Heart right ventricle (tissue), 16 donors: ENCODE results near the gene ZC3H7A. TPM values are rescaled to one million over a fixed set of nuclear protein-coding genes. Genes with fewer than 3 reads are reported as not detected.
A peak's percentile ranks its signal among the peaks of the same experiment; 100 is the strongest.

Experiments used
- ATAC-seq, 8 donors: fragments of 200-7000 bp; cut with Tn5 transposase; one replicate each; pipeline ENCODE4 v1.9.1; 2020; ENCODE audit warnings: mild to moderate bottlenecking in 8 of 8, moderate library complexity in 8 of 8, moderate number of reproducible peaks in 1 of 8
- DNase-seq, 2 donors: peaks; one replicate each; pipeline ENCODE4 v3.0.0-alpha.2; 2020
- H3K27ac ChIP-seq, 10 donors: fragments of 200-600 bp; sonication (generic) in 2 of 10; one replicate each; pipeline versions ENCODE4 v1.5.0 to v1.8.0; 2020 to 2022; ENCODE audit warnings: mild to moderate bottlenecking in 3 of 10
- H3K27me3 ChIP-seq, 7 donors: fragments of 200-600 bp; one replicate each; pipeline ENCODE4 v1.8.0; 2021 to 2022; ENCODE audit warnings: mild to moderate bottlenecking in 2 of 7
- H3K36me3 ChIP-seq, 9 donors: fragments of 200-600 bp; sonication (generic) in 1 of 9; one replicate each; pipeline versions ENCODE4 v1.5.0 to v1.8.0; 2020 to 2022; ENCODE audit warnings: mild to moderate bottlenecking in 2 of 9
- H3K4me1 ChIP-seq, 9 donors: fragments of 200-600 bp; sonication (generic) in 1 of 9; one replicate each; pipeline versions ENCODE4 v1.5.0 to v1.8.0; 2020 to 2022; ENCODE audit warnings: mild to moderate bottlenecking in 4 of 9
- H3K4me3 ChIP-seq, 10 donors: fragments of 200-600 bp; sonication (generic) in 2 of 10; one replicate each; pipeline versions ENCODE4 v1.5.0 to v1.8.0; 2020 to 2022; ENCODE audit warnings: mild to moderate bottlenecking in 7 of 10, moderate library complexity in 2 of 10
- H3K9me3 ChIP-seq, 11 donors: fragments of 200-600 bp in 10 of 11; sonication (generic) in 2 of 11; one replicate each; pipeline versions ENCODE4 v1.5.0 to v1.8.0; 2013 to 2022; ENCODE audit warnings: mild to moderate bottlenecking in 2 of 11, control low read depth in 1 of 11, moderate library complexity in 1 of 11
- WGBS, 2 donors: extraction: QIAGEN DNeasy Blood & Tissue Kit; methylation state at CpG; one replicate each; pipeline ENCODE4 v1.1.7; 2013; ENCODE audit warnings: inconsistent platforms in 1 of 2; 5-methylcytosine and 5-hydroxymethylcytosine counted together
- intact Hi-C, 10 donors: fragments of 100-400 bp; cut with DNase I; formaldehyde crosslinking; loops; one replicate each; pipeline versions ENCODE4 v1.11.1 to v1.14.2; 2022
- polyA plus RNA-seq, 2 donors: library from polyadenylated mRNA; stranded (reverse); fragments of 200-250 nt; gene quantifications; one replicate each; pipeline ENCODE4 v1.2.3, GENCODE V29; 2013
- total RNA-seq, 10 donors: library from RNA; stranded (reverse); fragmentation: NEBNext Ultra II Directional in 3 of 10; extraction: Animal tissue kit (Norgen Biotek cat#: 25700) in 3 of 10; gene quantifications; one replicate each; pipeline versions ENCODE4 v1.2.1 to v1.2.4, GENCODE V29; 2021 to 2023
- TF ChIP-seq, protein P1 (sequence below), 9 donors: fragments of 200-600 bp; sonication (generic) in 2 of 9; IDR thresholded peaks; one replicate each; pipeline versions ENCODE4 v1.5.0 to v1.8.0; 2021 to 2022; ENCODE audit warnings: antibody characterized with exemption in 9 of 9, mild to moderate bottlenecking in 5 of 9, moderate library complexity in 1 of 9
- donor health status: Arrhythmogenic right ventricular cardiomyopathy.
- donor health status: ischemic (EF 13 %, LVEDD 7.1; RV severe dilation, severe dysfunction).
- donor health status: healthy with polysubstance abuse.
- donor health status: DM: no; HTN: yes; CAD: no.
- donor health status: DM: no; HTN: no; CAD: no.
- donor health status: ischemic (EF 25% LVEDD 6.9; RV normal size, moderate dysfunction).
- donor health status: ischemic (EF 25% LVEDD 5.7; RV mildly dilated, moderate dysfunction).
- donor health status: healthy.
- donor health status: DM: yes; HTN: yes; CAD: no.
- donor health status: Ischemic cardiomyopathy.
- donor health status: ischemic (EF 35%, LVEDD 5.7; RV mildly dilated, moderate dysfunction).
- donor health status: nonischemic (EF 11% LVEDD 7.7; RV severe dilation, severe dysfunction).
- donor health status: DM: yes; HTN: yes; CAD: no.
- donor health status: PGD.
- donor health status: ischemic (EF 29% LVEDD 5.4; RV normal size, mild dysfunction).
- donor health status: nonischemic (EF 23%, LVEDD 6.1; RV moderate dilation, normal function).

Gene ZC3H7A
- total and polyA plus RNA-seq, 12 donors, result 15.2 to 36.1 (median 30.3) TPM

DNA sequence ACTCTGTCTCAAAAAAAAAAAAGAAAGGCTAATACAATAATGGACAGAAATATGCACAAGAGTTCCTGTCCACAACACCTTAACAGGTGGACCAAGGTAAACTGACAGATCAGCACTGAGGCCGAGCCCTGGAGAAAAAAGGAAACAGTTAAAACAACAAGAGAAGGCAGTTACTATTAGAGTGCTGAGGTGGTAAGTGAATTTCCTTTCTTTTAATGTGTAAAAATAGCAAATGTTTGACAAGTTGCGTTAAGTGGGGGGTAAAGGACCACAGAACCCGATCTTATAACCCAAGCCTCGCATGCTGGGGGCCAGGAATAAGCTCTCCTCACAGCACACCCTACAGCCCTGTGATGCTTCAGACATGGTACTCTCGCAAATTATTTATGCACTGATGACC lies 79.2 kb downstream of the ZC3H7A start:
- Histone ChIP-seq H3K27ac (no peak overlapping the region), H3K27me3 (no peaks in the 10 kb centered on the region), H3K4me3 (no peak overlapping the region), H3K9me3 (no peaks in the 10 kb centered on the region), H3K36me3 (peaks cover 0 to 98% (median 23%) of the 10 kb centered on the region in 9 donors), H3K4me1 (peaks cover 0 to 22% (median 0%) of the 10 kb centered on the region in 9 donors)
- TF ChIP-seq, protein P1, sequence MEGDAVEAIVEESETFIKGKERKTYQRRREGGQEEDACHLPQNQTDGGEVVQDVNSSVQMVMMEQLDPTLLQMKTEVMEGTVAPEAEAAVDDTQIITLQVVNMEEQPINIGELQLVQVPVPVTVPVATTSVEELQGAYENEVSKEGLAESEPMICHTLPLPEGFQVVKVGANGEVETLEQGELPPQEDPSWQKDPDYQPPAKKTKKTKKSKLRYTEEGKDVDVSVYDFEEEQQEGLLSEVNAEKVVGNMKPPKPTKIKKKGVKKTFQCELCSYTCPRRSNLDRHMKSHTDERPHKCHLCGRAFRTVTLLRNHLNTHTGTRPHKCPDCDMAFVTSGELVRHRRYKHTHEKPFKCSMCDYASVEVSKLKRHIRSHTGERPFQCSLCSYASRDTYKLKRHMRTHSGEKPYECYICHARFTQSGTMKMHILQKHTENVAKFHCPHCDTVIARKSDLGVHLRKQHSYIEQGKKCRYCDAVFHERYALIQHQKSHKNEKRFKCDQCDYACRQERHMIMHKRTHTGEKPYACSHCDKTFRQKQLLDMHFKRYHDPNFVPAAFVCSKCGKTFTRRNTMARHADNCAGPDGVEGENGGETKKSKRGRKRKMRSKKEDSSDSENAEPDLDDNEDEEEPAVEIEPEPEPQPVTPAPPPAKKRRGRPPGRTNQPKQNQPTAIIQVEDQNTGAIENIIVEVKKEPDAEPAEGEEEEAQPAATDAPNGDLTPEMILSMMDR (IDR thresholded peaks at IDR 0.05), result no peak
- 69 to 83% methylated on average over 5 of the region's 5 CpGs for WGBS, 2 donors
- intact Hi-C loops, result loop anchor here in 8 of 10 donors (5.0 to 10.0 kb wide), 7 partner anchors 53 to 753 kb away; partner anchors contain the start of gene SNN (in 1 of the 8)
- DNase-seq, result no peak
- no peak for ATAC-seq

DNA sequence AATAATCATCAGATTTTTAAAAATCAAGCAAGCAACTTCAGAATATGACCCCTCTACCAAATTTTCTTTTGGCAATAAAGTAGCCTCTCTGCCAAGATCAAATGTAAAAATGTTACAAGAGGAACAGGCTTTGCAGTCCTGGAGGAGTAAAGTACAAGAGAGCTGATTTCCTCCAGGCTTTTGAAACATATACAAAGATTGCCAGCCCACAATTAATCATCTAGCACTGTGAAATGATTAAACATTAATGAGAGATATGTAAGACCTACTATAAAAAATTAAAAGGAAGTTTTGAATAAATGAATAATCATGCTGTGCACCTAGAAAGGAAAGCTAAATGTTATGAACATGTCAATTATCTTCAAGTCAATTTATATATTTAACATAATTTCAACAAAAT lies 80.7 kb downstream of the ZC3H7A start:
- H3K27ac ChIP-seq, result peak overlapping the region in 1 of 10 donors; percentile 44
- TF ChIP-seq, protein P1 (IDR thresholded peaks at IDR 0.05), result no peak
- DNase-seq (no peak), ATAC-seq (no peak)
- intact Hi-C loops, result loop anchor here in 8 of 10 donors (5.0 to 10.0 kb wide), 7 partner anchors 52 to 752 kb away; partner anchors contain the start of gene SNN (in 1 of the 8)
- H3K4me1 ChIP-seq, result peaks cover 0 to 28% (median 2%) of the 10 kb centered on the region in 9 donors
- no peaks in the 10 kb centered on the region for H3K27me3 ChIP-seq
- H3K36me3 ChIP-seq, result peaks cover 0 to 95% (median 22%) of the 10 kb centered on the region in 9 donors
- H3K9me3 ChIP-seq, result no peaks in the 10 kb centered on the region
- H3K4me3 ChIP-seq, result no peak overlapping the region

DNA sequence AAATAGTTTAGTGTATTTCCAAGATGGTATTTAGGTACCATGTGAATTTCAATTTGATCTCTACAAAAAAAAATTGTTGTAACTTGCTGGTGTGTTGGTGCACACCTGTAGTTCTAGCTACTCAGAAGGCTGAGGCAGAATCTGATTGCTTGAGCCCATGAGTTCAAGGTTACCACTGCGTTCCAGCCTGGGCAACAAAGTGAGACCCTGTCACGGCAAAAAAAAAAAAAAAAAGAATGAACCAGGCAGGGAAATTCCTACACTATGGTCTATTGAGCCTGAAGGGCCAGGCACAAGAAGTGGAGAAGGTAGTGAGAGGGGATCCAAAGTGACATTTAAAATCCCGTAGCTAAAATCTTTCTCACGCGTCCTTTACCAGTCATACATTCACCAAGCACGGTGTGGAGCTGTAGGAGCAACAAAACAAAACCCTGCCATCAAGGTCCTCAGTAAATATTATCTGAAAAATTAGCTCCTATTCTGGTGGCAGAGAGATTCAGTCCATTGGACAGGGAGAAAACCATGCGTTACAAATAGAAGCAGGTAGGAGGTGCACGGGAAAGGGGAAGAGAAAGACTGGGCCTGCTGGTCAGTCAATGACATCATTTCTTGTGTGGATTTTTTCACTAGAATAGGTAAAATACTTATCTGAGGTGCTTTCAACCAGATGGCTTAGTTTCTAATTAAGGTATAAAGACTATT lies 81.7 kb downstream of the ZC3H7A start:
- H3K36me3 ChIP-seq, result peaks cover 0 to 95% (median 18%) of the 10 kb centered on the region in 9 donors
- 89 to 91% methylated on average over 8 of the region's 8 CpGs for WGBS, 2 donors
- H3K9me3 ChIP-seq, result no peaks in the 10 kb centered on the region
- DNase-seq (no peak), ATAC-seq (no peak)
- H3K4me1 ChIP-seq, result peaks cover 0 to 28% (median 3%) of the 10 kb centered on the region in 9 donors
- H3K27ac ChIP-seq, result no peak overlapping the region
- TF ChIP-seq, protein P1 (IDR thresholded peaks at IDR 0.05), result no peak
- no peaks in the 10 kb centered on the region for H3K27me3 ChIP-seq
- intact Hi-C loops, result loop anchor here in 8 of 10 donors (2.0 to 10.0 kb wide), 9 partner anchors 51 to 751 kb away; partner anchors contain the start of gene SNN (in 1 of the 8)
- no peak overlapping the region for H3K4me3 ChIP-seq

DNA sequence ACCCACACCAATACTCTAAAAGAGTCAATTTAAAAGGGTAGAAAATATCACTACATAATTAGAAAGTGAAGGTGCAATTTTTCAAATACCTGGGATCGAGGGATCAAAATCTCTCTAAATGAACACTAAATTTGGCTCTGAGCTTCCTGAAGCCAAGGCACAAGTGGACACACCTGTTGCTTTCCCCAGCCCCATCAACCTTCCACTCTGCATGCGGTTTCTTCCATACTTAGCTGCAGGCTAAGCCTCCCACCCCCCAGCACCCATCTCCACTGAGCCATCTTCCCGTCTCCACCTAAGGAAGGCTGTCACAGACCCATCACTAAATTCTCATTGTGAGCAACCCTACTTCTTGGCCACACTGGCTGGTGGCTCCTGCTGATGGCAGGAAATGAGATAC lies 84.9 kb downstream of the ZC3H7A start:
- intact Hi-C loops, result loop anchor here (2.0 to 10.0 kb wide), 12 partner anchors 47 to 747 kb away; partner anchors contain the start of gene SNN (in 1 of the 10)
- H3K4me1 ChIP-seq, result peaks cover 0 to 34% (median 8%) of the 10 kb centered on the region in 9 donors
- TF ChIP-seq, protein P1 (IDR thresholded peaks at IDR 0.05), result no peak
- no peaks in the 10 kb centered on the region for H3K27me3 ChIP-seq
- no peak for DNase-seq
- H3K9me3 ChIP-seq, result no peaks in the 10 kb centered on the region
- H3K4me3 ChIP-seq, result no peak overlapping the region
- no peak overlapping the region for H3K27ac ChIP-seq
- peaks cover 0 to 89% (median 20%) of the 10 kb centered on the region in 9 donors for H3K36me3 ChIP-seq
- 95 to 98% methylated on average over 3 of the region's 3 CpGs for WGBS, 2 donors
- ATAC-seq, result no peak
